Inflammatory macrophage treated with lipopolysaccharide for 4 hours (primary cell): ENCODE data around the gene DDX47.

Experiments used
- DNase-seq: peaks from one replicate; pipeline ENCODE4 v3.0.0-alpha.2; 2020

The DDX47 gene

DNA sequence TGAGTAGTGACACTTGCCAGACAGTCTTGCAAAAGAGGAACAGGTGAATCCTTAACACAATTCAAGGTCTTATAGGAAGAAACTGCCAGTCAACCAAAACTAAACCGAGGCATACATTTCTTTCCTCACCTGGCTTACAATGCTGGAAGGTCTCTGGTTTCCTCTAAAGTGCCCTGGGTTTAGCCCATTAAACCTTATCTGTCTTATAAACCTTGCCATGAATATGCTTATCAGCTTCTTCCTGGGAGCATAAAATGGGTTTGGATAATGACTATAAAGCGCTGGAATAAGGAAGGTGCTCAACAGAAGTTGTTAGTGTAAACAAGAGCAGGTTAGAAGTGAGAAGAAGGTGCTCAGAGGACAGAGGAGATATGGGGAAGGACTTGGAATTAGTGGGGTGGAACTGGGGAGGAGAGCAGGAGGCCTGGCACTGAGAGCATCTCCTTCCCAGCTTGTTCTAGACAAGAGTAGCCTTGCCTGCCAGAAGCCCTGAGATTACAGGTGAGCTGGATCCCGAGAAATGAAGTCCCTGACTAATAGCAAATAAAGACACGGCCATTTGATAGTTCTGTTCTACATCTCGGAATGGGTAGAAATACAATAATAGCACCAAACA, 64.1 kb downstream of the DDX47 start:
- DNase-seq: no peak

DNA sequence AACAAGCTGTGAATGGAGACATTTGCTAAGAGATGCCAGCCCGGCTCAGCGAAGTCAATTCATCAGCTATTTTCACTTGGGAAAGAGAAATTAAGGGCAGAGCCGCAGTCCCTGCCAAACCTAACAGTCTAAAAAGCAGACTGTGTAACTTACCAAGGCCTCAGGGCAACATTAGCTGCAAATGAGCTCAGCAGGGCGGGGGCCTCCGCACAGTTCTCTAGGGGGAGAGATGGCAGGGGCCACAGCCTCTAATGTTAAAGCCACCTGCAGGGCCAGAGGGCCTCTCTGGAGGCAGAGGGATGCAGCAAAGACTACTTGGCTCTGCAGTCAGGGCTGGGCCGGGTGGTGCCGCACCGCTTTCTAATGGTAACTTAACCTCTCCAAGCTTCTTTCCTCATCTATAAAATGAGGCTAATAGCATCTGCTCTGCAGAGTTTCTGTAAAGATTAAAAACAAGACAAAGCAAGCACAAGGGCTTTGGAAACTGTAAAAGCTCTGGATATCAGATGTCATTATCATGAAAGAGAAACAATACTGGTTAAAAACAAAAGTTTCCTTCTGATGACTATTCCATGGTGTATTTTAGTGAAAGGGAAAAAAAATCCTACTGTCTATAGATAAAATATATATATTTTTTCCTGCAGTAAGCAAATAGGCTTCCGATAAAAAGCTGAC, 64.8 kb downstream of the DDX47 start:
- no peak for DNase-seq
